SK-N-MC (cell line): ENCODE data around the gene ARFGEF2.

Experiments
- EZH2 ChIP-seq: fragments of 200-600 bp; sonication (generic); IDR thresholded peaks from one replicate; pipeline ENCODE4 v1.6.1; 2017; ENCODE audit warnings: antibody characterized with exemption
- POLR2AphosphoS5 ChIP-seq: IDR thresholded peaks from 2 replicates; pipeline ENCODE4 v1.6.1; 2012; ENCODE audit warnings: mild to moderate bottlenecking, low read depth, low read length, borderline replicate concordance

- no peak for TF ChIP-seq EZH2
- TF ChIP-seq POLR2AphosphoS5, result no peak
Measured at GRCh38 chr20:49029203-49029602, 107.7 kb downstream of the ARFGEF2 start.
